ENCODE data around the gene CARD6.
"Not testable (repeated sequence)": the region's sequence is repeated elsewhere in the genome, so short reads cannot be mapped to it uniquely, and the experiment has no call there.

The CARD6 gene

GRCh38 chr5:40882291-40882690 is 41.1 kb downstream of the CARD6 start:
- no peak for TF ChIP-seq CTCF (IDR thresholded peaks at IDR 0.05; ENCODE audit: low read depth, low read length)
- H3K4me3 ChIP-seq (ENCODE audit: low read depth, low read length): no peak overlapping the region
- no peaks in the 10 kb centered on the region for H3K27me3 ChIP-seq
- no peaks in the 10 kb centered on the region for H3K9me3 ChIP-seq
- no peak for DNase-seq
- H3K4me1 ChIP-seq: no peaks in the 10 kb centered on the region
- H3K36me3 ChIP-seq: no peaks in the 10 kb centered on the region

- not testable (repeated sequence) for DNase-seq; H3K4me3 ChIP-seq (ENCODE audit: low read depth, low read length)
Observed at GRCh38 chr5:40883051-40883450, 41.9 kb downstream of the CARD6 start.

GRCh38 chr5:40895440-40896425 is 54.6 kb downstream of the CARD6 start:
- not testable (repeated sequence) for H3K4me1 ChIP-seq; H3K4me3 ChIP-seq (ENCODE audit: low read depth, low read length); H3K36me3 ChIP-seq; H3K9me3 ChIP-seq; DNase-seq; H3K27me3 ChIP-seq

More at GRCh38 chr5:40883051-40883450, 41.9 kb downstream of the CARD6 start:
- H3K4me1 ChIP-seq, H3K27me3 ChIP-seq, H3K36me3 ChIP-seq, H3K9me3 ChIP-seq: not testable (repeated sequence)

- Histone ChIP-seq H3K36me3 (no peaks in the 10 kb centered on the region), H3K4me3 (ENCODE audit: low read depth, low read length) (no peak overlapping the region), H3K27me3 (no peaks in the 10 kb centered on the region), H3K4me1 (peaks cover 4% of the 10 kb centered on the region; the same call in 1 of the 2 replicates), H3K9me3 (no peaks in the 10 kb centered on the region)
- peak; percentile 74 for DNase-seq
- peak; percentile 100 for TF ChIP-seq CTCF (IDR thresholded peaks at IDR 0.05; ENCODE audit: low read depth, low read length)
Observed at GRCh38 chr5:40904205-40904993, 63.2 kb downstream of the CARD6 start.

GRCh38 chr5:40904994-40905306 is 63.8 kb downstream of the CARD6 start:
- Histone ChIP-seq H3K4me3 (ENCODE audit: low read depth, low read length) (no peak overlapping the region), H3K36me3 (no peaks in the 10 kb centered on the region), H3K27me3 (no peaks in the 10 kb centered on the region), H3K9me3 (no peaks in the 10 kb centered on the region), H3K4me1 (peaks cover 4% of the 10 kb centered on the region; the same call in 1 of the 2 replicates)
- TF ChIP-seq CTCF (IDR thresholded peaks at IDR 0.05; ENCODE audit: low read depth, low read length): no peak
- no peak for DNase-seq

GRCh38 chr5:40906351-40906751 is 65.2 kb downstream of the CARD6 start:
- no peak for TF ChIP-seq CTCF (IDR thresholded peaks at IDR 0.05; ENCODE audit: low read depth, low read length)
- DNase-seq: no peak
- H3K4me3 ChIP-seq (ENCODE audit: low read depth, low read length): no peak overlapping the region
- peaks cover 4% of the 10 kb centered on the region; the same call in 1 of the 2 replicates for H3K4me1 ChIP-seq
- H3K9me3 ChIP-seq: no peaks in the 10 kb centered on the region
- no peaks in the 10 kb centered on the region for H3K27me3 ChIP-seq
- no peaks in the 10 kb centered on the region for H3K36me3 ChIP-seq

GRCh38 chr5:40909264-40909663 is 68.1 kb downstream of the CARD6 start, which contains the start of gene C7:
Gene C7 (plus strand): TSS chr5:40909497. CDS start chr5:40909611, 114 bp downstream.
- TF ChIP-seq CTCF (IDR thresholded peaks at IDR 0.05; ENCODE audit: low read depth, low read length): no peak
- Histone ChIP-seq H3K36me3 (no peaks in the 10 kb centered on the region), H3K4me3 (ENCODE audit: low read depth, low read length) (no peak within 1 kb of the TSS), H3K27me3 (no peaks in the 10 kb centered on the region), H3K9me3 (no peaks in the 10 kb centered on the region), H3K4me1 (peaks cover 4% of the 10 kb centered on the region; the same call in 1 of the 2 replicates)
- peak; percentile 33 for DNase-seq
